ENCODE measurements around the gene ASNS.

DNA sequence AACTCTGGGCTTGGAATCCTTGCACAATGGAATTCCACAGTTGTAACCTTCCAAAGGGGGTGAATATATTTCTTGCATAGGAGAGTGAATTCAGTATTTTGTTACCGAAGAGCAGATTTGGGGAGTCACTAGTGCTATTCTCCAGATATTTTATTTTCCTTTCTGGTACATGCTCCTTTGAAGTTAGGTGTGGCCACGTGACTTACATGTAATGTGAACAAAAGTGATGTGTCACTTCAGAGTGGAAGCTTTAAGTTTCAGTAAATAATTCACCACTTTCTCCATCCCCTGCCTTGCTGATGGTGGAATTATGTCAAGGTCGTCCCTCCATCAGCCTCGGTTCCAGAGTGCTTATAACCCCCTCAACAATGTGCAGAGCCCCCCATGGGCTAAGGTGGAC is 25.3 kb downstream of the ASNS start:
- TF ChIP-seq POLR2AphosphoS5 (IDR thresholded peaks at IDR 0.05): no peak
- TF ChIP-seq, protein P1, sequence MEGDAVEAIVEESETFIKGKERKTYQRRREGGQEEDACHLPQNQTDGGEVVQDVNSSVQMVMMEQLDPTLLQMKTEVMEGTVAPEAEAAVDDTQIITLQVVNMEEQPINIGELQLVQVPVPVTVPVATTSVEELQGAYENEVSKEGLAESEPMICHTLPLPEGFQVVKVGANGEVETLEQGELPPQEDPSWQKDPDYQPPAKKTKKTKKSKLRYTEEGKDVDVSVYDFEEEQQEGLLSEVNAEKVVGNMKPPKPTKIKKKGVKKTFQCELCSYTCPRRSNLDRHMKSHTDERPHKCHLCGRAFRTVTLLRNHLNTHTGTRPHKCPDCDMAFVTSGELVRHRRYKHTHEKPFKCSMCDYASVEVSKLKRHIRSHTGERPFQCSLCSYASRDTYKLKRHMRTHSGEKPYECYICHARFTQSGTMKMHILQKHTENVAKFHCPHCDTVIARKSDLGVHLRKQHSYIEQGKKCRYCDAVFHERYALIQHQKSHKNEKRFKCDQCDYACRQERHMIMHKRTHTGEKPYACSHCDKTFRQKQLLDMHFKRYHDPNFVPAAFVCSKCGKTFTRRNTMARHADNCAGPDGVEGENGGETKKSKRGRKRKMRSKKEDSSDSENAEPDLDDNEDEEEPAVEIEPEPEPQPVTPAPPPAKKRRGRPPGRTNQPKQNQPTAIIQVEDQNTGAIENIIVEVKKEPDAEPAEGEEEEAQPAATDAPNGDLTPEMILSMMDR (IDR thresholded peaks at IDR 0.05): no peak
- TF ChIP-seq POLR2A (IDR thresholded peaks at IDR 0.05): no peak
